B cell (primary cell): Measurements from ENCODE around the gene TJP3.

Source experiments
- EZH2 ChIP-seq: IDR thresholded peaks from 2 replicates; pipeline ENCODE4 v1.6.1; 2012; ENCODE audit warnings: borderline replicate concordance, low read depth, mild to moderate bottlenecking, moderate library complexity, low read length; ENCODE audit not compliant: insufficient read depth, poor library complexity, severe bottlenecking
- TF ChIP-seq, protein P1 (sequence below): fragments of 200-600 bp; IDR thresholded peaks from one replicate; pipeline ENCODE4 v1.8.0; 2022; ENCODE audit warnings: antibody characterized with exemption, mild to moderate bottlenecking

DNA sequence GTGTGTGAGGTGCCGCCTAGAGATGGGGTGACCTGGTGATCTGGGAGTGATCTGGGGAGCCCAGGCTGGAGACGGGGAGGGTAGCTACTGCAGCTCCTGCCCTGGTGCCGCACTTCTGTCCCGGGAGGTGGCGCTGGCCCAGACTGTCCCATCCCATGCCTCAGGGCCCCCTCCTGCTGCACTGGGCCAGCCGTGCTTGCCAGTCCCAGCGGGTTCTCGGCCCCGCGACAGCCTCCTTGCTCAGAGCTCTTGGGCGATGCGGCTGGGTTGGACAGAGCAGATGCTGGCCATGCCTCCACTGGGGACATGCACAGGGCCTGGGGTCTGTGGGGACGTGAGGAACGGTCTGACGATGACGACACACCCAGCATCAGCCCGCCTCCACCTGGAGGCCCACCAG is 61.3 kb downstream of the TJP3 start:
- TF ChIP-seq, protein P1, sequence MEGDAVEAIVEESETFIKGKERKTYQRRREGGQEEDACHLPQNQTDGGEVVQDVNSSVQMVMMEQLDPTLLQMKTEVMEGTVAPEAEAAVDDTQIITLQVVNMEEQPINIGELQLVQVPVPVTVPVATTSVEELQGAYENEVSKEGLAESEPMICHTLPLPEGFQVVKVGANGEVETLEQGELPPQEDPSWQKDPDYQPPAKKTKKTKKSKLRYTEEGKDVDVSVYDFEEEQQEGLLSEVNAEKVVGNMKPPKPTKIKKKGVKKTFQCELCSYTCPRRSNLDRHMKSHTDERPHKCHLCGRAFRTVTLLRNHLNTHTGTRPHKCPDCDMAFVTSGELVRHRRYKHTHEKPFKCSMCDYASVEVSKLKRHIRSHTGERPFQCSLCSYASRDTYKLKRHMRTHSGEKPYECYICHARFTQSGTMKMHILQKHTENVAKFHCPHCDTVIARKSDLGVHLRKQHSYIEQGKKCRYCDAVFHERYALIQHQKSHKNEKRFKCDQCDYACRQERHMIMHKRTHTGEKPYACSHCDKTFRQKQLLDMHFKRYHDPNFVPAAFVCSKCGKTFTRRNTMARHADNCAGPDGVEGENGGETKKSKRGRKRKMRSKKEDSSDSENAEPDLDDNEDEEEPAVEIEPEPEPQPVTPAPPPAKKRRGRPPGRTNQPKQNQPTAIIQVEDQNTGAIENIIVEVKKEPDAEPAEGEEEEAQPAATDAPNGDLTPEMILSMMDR, result no peak
- TF ChIP-seq EZH2, result no peak
